Sigmoid colon (tissue), 3 donors: ENCODE measurements around the gene CEP112.

ENCODE experiments used
- POLR2A ChIP-seq, 2 donors: fragments of 450-650 bp; IDR thresholded peaks; one replicate each; pipeline ENCODE4 v1.6.1; 2016; ENCODE audit warnings: antibody characterized with exemption in 2 of 2, mild to moderate bottlenecking in 2 of 2, moderate library complexity in 2 of 2
- TF ChIP-seq, protein P1 (sequence below), 4 experiments: fragments of 450-650 bp in 3 of 4; fragments of 200-600 bp in 1 of 4; IDR thresholded peaks; one replicate each; pipeline ENCODE4 v1.5.1; 2016 to 2019; ENCODE audit warnings: antibody characterized with exemption in 4 of 4, mild to moderate bottlenecking in 3 of 4, moderate library complexity in 2 of 4

DNA sequence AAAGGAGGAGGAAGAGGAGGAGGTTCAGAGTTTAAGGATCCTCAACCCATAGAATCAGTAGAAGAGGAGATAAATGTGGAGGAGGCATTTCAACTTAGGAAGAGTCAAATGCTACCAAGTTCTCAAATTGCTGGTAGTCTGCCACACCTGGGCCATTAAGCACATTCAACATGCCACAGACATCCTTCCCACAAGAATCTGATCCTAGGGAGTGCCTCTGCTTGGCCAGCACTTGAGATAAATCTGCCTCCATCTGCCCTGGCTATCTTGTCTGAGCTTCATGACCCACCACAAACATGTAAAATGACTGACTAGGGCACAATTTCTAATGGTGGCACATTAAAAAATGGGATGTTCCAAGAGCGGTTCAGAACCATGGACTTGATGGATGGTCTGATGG is 593.2 kb downstream of the CEP112 start:
- TF ChIP-seq, protein P1, sequence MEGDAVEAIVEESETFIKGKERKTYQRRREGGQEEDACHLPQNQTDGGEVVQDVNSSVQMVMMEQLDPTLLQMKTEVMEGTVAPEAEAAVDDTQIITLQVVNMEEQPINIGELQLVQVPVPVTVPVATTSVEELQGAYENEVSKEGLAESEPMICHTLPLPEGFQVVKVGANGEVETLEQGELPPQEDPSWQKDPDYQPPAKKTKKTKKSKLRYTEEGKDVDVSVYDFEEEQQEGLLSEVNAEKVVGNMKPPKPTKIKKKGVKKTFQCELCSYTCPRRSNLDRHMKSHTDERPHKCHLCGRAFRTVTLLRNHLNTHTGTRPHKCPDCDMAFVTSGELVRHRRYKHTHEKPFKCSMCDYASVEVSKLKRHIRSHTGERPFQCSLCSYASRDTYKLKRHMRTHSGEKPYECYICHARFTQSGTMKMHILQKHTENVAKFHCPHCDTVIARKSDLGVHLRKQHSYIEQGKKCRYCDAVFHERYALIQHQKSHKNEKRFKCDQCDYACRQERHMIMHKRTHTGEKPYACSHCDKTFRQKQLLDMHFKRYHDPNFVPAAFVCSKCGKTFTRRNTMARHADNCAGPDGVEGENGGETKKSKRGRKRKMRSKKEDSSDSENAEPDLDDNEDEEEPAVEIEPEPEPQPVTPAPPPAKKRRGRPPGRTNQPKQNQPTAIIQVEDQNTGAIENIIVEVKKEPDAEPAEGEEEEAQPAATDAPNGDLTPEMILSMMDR (IDR thresholded peaks at IDR 0.05) = no peak
- no peak for TF ChIP-seq POLR2A (IDR thresholded peaks at IDR 0.05)
